ENCODE measurements around the gene SPIN1.

SPIN1 gene

GRCh38 chr9:88388886-88389605 lies 802 bp downstream of the SPIN1 start:
- TF ChIP-seq CTCF (conservative IDR thresholded peaks at IDR 0.05; ENCODE audit: low read depth, low read length) = peak; percentile 6
- DNase-seq (ENCODE audit: low read depth) = peak; percentile 70
- peak overlapping the region; percentile 92 for H3K4me3 ChIP-seq (ENCODE audit: low read depth, low read length)

GRCh38 chr9:88390371-88390990 lies 2.2 kb downstream of the SPIN1 start:
- TF ChIP-seq CTCF (conservative IDR thresholded peaks at IDR 0.05; ENCODE audit: low read depth, low read length) = no peak
- no peak overlapping the region for H3K4me3 ChIP-seq (ENCODE audit: low read depth, low read length)
- peak; percentile 28 for DNase-seq (ENCODE audit: low read depth)

- H3K4me3 ChIP-seq (ENCODE audit: low read depth, low read length) = no peak overlapping the region
- DNase-seq (ENCODE audit: low read depth) = no peak
- TF ChIP-seq CTCF (conservative IDR thresholded peaks at IDR 0.05; ENCODE audit: low read depth, low read length) = no peak
Observed at GRCh38 chr9:88391236-88391635, 3.0 kb downstream of the SPIN1 start.

GRCh38 chr9:88391921-88392320 lies 3.7 kb downstream of the SPIN1 start:
- DNase-seq (ENCODE audit: low read depth) = no peak
- no peak for TF ChIP-seq CTCF (conservative IDR thresholded peaks at IDR 0.05; ENCODE audit: low read depth, low read length)

GRCh38 chr9:88392549-88392948 lies 4.3 kb downstream of the SPIN1 start:
- H3K4me3 ChIP-seq (ENCODE audit: low read depth, low read length) = no peak overlapping the region
- no peak for TF ChIP-seq CTCF (conservative IDR thresholded peaks at IDR 0.05; ENCODE audit: low read depth, low read length)

More at GRCh38 chr9:88391921-88392320, 3.7 kb downstream of the SPIN1 start:
- no peak overlapping the region for H3K4me3 ChIP-seq (ENCODE audit: low read depth, low read length)

GRCh38 chr9:88396836-88397577 lies 8.8 kb downstream of the SPIN1 start:
- DNase-seq (ENCODE audit: low read depth) = peak; percentile 52
- no peak for TF ChIP-seq CTCF (conservative IDR thresholded peaks at IDR 0.05; ENCODE audit: low read depth, low read length)
- no peak overlapping the region for H3K4me3 ChIP-seq (ENCODE audit: low read depth, low read length)

More at GRCh38 chr9:88392549-88392948, 4.3 kb downstream of the SPIN1 start:
- DNase-seq (ENCODE audit: low read depth) = no peak

All from choroid plexus epithelial cell (primary cell).